DMS 273 (cell line): Measurements from ENCODE around the gene RNF186.

Source experiments
- DNase-seq: peaks from one replicate; lab custom pipeline; 2025; ENCODE audit not compliant: unreplicated experiment; lab: John Stamatoyannopoulos, UW

RNF186 gene

DNA sequence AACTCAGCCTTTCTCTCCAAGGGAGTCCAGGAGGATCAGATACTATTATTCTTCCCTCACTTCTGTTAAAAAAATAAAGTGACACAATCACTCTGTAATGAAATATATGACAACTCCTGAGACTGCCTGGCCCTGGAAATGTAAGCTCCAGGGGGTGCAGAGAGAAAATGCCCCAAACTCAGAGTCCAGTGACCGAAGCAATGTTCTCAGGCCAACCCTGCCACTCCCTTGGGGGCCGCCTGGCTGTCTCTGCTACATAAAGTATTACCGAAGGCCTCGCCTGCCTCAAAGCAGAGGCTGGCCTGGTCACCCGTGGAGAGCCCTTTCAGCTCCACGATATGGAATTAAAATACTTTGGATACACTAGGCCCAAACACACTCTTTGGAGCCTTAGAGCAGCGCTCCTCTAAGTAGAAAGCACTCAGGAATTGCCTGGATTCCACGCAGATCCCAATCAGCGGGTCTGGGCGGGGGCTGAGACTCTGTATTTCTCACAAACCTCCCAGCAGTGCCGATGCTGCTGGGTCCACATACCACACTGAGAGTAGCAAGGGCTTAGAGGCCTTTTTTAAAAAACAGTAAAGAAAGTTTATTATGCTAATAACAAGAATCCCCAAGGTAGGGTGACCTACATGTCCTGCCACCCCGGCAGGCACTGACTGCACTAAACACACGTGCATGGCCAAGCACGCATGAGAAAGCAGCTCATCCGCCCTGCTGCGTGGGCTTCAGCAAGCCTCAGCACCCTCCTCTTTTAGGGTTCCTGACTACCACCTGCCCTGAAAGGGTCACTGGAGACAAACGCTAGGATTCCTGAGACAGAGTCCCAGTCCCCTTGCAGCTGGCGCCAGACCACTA lies 46.5 kb downstream of the RNF186 start:
- no peak for DNase-seq

DNA sequence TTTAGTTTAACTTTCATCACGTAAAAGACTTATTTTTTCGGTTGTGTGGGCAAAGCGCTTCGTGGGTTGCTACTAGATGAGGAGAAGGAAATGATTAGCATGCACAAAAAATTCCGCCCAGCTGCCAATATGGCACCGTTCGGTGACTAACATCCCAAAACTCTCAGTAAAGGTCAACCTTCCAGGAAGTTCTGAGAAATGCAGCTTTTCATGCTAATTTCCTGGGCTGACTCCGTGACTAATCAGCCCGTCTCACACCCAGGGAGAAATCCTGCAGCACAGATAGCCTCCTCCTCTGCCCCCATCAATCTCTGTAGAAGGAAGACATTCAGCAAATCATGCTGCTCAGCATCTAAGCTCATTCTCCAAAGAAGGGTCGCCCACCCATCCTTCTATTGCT lies 49.5 kb downstream of the RNF186 start:
- DNase-seq, result no peak

DNA sequence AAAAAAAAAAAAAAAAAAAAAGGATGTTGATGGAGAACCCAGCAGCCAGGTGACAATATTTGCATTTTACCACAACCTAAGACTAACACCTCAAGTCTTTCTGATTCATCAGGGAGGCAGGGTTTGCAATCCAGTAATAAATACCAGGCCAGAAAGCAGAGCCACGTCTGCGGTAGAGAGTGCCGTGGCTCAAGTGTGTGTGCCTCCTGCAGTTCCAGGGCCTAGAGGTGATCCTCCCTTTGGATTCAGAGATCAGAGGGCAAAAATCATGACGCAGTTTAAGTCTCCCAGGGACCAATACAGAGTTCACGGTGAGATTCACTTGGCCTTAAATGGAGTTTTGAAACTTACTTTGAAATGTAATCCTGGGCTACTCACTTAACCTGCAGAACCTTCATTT lies 50.2 kb downstream of the RNF186 start:
- no peak for DNase-seq
